Kidney tubule cell (primary cell): ENCODE measurements around the gene MGAT5.
A peak's percentile ranks its signal among the peaks of the same experiment; 100 is the strongest.

ENCODE experiments used
- DNase-seq: peaks from one replicate; pipeline ENCODE4 v3.0.0-alpha.2; 2018; ENCODE audit warnings: low spot score

MGAT5 gene

GRCh38 chr2:134425724-134426496 is 172.0 kb downstream of the MGAT5 start:
- DNase-seq: no peak

- DNase-seq: no peak
Measured at GRCh38 chr2:134426721-134427120, 172.8 kb downstream of the MGAT5 start.

GRCh38 chr2:134429886-134430285 is 176.0 kb downstream of the MGAT5 start:
- DNase-seq: no peak

- DNase-seq: peak; percentile 62
Measured at GRCh38 chr2:134431838-134432434, 178.1 kb downstream of the MGAT5 start.

GRCh38 chr2:134432435-134432883 is 178.6 kb downstream of the MGAT5 start:
- DNase-seq: peak; percentile 67

GRCh38 chr2:134433469-134433868 is 179.6 kb downstream of the MGAT5 start:
- peak; percentile 15 for DNase-seq

GRCh38 chr2:134433979-134434378 is 180.1 kb downstream of the MGAT5 start:
- no peak for DNase-seq

- DNase-seq: no peak
Measured at GRCh38 chr2:134435505-134435904, 181.6 kb downstream of the MGAT5 start.

- DNase-seq: no peak
Measured at GRCh38 chr2:134435936-134436335, 182.1 kb downstream of the MGAT5 start.

- DNase-seq: peak; percentile 66
Measured at GRCh38 chr2:134436706-134437105, 182.8 kb downstream of the MGAT5 start.

GRCh38 chr2:134438371-134438770 is 184.5 kb downstream of the MGAT5 start:
- DNase-seq: no peak

- no peak for DNase-seq
Measured at GRCh38 chr2:134440336-134440909, 186.6 kb downstream of the MGAT5 start.

GRCh38 chr2:134441153-134441863 is 187.4 kb downstream of the MGAT5 start:
- no peak for DNase-seq

- DNase-seq: no peak
Measured at GRCh38 chr2:134443814-134444480, 190.1 kb downstream of the MGAT5 start.

- DNase-seq: no peak
Measured at GRCh38 chr2:134445116-134445515, 191.2 kb downstream of the MGAT5 start.

- no peak for DNase-seq
Measured at GRCh38 chr2:134445985-134446382, 192.1 kb downstream of the MGAT5 start.

- peak; percentile 59 for DNase-seq
Measured at GRCh38 chr2:134446383-134447017, 192.6 kb downstream of the MGAT5 start.

GRCh38 chr2:134447669-134448068 is 193.8 kb downstream of the MGAT5 start:
- no peak for DNase-seq

GRCh38 chr2:134448650-134449049 is 194.8 kb downstream of the MGAT5 start:
- no peak for DNase-seq

GRCh38 chr2:134449157-134449556 is 195.3 kb downstream of the MGAT5 start:
- no peak for DNase-seq

GRCh38 chr2:134449751-134450513 is 196.1 kb downstream of the MGAT5 start:
- DNase-seq: no peak
